GM18867 (cell line): Measurements from ENCODE around the gene INS.

Experiments
- ATAC-seq: cut with Tn5 transposase; IDR thresholded peaks from one replicate; pipeline ENCODE4 v1.9.1; 2021; ENCODE audit warnings: mild to moderate bottlenecking, moderate library complexity; ENCODE audit not compliant: unreplicated experiment

Gene INS

DNA sequence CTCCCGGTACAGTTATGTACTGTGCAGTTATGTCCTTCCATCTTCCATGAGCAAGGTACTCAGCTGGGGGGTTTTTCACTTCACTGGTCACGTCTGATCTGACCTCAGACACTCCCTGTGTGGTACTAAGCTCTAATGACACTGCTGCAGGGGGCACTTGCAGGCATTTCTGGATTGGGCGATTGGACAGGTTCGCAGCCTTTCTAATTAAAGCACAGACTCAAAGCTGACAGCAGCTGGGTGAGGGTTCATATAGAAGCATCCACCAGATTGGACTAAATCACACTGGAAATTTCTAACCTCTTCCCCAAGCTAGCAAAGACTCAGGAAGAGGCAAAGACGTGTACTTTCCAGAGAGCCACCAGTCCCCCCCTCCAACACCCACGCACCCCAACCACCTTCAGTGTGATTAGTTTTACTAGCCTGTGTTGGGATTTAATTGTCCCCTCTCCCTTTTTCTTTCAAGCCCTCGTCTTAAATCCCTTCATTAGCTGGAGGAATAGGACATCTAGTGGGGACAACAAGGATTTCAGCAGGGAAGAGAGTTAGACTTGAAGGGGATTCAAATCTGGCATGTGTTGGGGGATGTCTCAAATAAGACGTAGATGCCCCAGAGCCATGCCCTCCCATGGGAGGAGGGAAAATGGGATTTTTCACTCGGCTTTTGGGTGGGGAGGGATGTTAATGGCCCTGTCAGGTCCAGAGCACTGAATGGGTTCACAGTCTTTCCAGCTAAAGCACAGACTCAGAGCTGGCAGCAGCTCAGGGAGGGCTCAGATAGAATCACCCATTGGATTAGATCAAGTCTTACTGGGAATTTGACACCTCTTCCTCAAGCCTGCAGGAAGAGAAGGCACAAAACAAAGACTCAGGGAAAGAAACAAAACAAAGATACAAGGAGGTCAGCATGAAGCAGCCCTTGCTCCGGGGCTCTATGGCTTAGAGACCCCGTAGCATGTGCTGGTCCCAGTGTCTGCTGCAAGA lies 10.9 kb downstream of the INS start:
- ATAC-seq, result no peak

DNA sequence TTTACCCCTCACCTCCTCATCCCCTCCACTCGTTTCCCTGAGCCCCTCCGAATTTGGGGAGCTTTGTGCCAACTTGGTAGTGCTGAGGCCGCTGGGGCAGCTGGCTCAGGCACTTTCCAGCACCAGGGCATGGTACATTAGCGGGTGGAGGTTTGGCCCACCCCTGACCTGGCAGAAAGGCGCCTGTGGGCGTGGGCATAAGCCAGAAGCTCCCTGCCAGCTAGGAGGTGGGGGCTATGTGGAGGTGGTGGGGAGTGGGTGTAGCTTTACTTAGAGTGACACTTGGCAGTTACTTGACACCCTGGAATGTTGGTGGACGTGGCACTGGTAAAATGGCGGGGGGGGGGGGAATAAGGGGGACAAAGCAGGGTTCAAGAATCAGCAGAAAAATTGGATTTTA lies 11.5 kb downstream of the INS start:
- ATAC-seq, result no peak

DNA sequence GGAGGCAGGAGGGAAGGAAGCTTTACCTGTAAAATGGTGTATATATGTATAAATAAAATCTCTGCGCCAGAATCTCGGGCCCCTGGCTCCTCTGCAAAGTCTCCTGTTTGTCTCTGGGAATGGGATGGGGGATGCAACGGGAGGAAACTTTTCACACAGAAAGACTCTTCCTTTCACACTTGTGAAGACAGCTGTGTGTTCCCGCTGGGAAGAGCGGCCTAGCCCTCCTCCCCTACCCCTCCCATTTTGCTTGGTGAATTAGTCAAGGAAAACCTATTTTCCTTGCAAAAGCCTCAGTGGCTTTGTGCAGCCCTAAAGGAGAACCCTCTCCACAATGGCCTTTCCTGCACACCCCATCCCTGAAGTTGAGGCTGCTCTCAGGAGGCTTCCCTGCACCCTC lies 12.4 kb downstream of the INS start:
- no peak for ATAC-seq

DNA sequence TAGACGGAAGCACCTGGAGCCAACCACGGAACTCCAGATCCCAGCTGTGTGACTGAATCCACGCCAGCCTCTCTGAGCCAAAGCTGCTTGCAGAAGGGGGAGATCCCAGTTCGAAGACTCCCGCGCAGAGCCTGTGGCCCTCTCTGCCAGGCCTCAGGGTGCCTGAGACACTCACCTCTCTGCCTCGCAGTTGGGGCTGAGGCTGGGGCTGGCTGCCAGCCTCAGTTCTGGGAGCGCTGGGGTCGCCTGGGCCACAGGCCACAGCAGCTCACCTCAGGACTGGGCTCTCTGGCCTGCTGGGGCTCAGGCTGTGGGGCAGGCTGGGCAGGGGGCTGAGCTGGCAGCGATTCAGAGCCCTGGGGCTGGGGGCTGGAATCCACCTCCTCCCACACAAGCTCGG lies 13.6 kb downstream of the INS start:
- no peak for ATAC-seq

DNA sequence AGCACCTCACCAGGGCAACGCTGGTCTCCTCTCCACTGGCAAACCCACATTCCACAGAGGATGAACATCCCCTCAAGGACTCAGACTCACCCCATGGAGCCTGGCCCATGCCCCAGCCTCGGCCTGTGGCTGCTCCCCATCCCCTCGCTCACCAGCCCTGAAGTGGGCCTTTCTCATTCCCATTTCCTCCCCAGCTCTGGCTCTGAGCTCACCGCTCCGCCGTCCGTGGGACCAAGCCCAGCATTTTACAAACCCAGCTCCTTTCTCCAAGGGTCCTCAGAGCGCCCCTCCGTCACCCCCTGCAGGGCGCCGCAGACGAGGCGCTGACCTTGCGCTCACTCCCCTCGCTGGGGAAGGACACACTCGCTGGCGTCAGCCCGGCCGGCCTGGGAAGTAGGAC lies 15.0 kb downstream of the INS start:
- no peak for ATAC-seq

DNA sequence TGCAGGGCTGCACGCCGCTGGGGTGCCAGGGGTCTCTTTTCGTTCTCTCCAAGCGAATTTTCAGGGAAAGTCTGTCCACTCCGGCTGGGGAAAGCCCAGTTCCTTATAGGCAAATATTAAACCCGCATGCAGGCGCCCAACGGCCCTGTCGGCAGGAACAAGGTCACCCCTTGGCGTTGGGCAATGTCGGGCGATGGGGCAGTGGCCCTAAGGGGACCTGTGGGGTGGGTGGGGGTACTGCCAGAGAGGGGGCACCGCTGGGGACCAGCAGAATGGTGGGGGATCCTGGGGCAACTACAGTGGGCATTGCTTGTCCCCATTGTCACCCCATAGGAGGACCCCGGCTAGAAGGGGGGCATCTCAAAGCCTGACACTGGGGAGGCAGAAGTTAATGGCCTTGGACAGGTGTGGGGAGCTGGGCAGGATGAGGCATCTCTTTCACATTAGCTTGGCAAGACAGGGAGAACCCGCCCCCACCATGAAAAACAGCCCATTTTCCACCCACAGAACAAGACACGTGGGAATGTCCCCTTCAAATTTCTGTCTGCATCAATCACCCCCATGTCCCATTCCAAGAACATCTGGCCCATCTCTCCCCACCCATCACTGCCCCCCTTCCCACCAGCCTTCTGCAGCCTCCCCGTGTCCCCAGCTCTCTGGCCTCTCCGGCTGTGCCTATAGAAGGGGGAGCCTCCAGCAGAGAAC lies 16.3 kb downstream of the INS start:
- ATAC-seq, result no peak

DNA sequence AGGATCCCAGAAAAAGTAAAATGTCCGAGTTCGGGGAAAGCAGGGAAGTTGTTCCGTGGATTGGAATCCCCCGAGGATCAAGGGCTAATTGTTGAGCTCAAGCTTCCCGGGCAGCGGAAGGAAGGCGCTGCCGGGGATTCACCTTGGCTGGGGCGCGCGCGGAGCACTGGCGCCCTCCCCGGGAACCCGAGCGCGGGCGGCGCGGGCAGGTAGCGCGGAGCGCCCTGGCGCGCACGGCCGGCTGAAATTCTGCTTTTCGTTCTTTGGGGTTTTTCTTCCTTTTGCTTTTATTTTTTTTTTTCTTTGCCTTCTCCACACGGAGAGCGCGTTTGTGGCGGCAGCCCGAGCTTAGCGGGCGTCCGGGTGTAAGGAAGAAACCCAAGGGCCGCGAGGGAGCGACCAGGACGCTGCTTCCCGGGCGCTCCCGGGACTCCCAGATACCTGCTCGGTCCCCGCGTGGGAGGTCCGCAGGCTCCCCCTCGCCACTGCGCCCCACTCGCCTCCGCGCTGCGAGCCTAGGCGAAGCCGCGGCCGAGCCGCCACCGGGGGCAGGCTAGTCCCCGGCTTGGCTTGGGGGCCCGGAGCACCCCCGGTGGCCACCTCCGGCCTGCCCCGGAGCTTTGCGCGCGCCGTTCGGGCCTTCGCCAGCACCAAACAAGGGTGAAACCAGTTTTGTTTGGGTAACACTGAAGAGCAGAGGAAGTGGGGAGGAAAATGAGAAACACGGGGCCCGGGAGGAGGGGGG lies 17.0 kb downstream of the INS start:
- ATAC-seq, result no peak

DNA sequence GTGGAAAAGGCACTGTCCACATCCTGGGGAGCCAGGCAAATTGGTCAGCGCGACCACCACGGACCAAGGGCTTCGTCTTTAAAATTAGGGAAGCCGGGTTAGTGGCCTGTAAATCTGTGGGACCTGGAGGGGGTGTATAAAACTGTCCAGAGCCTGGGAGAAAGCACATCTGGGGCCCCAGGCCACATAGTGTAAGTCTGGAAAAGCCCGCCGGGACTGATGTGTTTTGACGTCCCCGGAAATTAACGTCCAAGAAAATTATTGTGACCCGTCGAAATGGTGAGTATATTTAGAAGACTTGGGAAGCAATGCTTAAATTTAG lies 17.6 kb downstream of the INS start:
- ATAC-seq, result no peak

DNA sequence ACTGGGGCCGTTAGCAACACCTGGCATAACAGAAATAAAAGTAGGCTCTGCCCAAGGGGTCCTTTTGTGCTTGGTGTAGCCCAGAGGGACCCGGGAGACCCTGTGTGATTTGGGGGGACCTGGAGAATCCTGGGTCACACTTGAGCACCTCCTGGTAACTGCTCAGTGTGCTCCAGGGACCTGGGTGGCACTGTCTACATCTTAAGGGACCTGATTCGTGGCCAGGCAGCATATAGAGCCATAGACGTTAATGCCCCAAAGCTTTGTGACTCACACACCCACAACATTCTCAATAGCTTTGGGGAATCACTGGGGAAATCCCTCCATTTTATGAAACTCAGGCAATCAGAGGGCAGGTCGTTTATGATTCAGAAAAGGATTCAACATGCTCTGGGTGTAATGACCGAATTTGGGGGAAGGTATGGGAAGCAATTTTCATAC lies 18.2 kb downstream of the INS start:
- no peak for ATAC-seq

DNA sequence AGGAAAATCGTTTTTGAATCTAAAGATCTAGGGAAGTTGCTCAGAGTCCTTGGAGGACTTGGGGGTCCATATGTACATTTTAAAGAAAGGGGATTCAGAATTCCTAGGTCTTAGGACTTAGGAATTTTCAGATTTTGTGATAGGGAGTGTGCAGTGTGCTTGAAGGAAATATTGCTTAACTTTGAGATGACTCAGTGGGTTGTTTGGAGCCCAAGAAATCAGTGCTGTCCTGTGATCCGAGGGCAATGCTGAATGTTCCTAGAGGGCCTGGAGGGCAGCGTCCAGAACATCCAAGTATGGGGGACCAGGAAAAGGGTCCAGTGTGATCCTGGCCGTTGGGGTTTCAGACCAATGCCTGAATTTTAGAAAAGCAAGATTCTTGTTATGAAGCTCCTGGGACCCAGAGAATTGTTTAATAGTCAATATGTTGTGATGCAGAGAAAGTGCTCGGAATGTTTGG lies 18.7 kb downstream of the INS start:
- no peak for ATAC-seq

DNA sequence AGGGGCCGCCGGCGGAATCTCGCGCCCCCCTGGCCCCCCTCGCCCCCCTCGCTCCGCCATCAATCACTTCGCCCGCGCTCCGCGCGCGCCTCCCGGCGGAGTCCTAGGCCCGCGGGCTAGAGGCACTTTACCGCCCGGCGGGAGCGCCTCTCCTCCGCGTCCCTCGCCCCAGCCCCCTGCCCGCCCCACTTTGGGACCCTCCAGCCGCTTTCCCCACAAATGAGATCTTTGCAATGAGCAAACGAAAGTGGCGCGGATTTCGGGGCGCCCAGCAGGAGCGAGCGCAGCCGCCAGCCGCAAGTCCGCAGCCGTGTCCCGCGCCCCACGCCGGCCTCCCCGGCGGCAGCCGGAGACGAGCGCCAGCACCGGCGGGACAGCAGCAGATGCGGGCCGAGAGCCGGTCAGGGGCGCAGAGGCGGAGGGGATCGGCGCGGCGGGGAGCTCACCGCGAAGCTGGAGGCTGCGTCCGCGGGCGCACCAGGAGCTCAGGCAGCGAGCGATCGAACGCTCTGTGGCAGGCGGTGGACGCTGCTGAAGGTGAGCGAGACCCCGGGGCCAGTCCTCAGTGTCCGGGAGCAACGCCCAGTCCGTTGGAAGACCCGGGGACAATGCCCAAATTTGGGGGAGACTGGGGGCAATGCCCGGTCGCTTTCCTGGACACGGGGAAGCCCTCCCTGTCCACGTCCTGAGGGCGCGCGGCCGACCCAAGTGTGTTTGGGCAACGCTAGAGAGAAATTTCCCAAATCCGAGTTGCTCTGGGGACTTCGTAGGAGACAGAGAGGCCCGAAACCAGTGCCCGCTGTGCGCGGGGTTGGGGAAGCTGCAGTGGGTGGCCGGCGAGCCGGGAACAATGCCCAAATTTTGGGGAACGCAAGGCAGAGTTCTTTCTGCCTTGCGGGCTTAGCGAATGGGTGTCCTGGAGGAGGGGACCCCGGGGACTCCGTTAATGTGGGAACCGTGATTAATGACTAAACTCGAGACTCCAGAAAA lies 20.3 kb downstream of the INS start:
- ATAC-seq, result no peak

DNA sequence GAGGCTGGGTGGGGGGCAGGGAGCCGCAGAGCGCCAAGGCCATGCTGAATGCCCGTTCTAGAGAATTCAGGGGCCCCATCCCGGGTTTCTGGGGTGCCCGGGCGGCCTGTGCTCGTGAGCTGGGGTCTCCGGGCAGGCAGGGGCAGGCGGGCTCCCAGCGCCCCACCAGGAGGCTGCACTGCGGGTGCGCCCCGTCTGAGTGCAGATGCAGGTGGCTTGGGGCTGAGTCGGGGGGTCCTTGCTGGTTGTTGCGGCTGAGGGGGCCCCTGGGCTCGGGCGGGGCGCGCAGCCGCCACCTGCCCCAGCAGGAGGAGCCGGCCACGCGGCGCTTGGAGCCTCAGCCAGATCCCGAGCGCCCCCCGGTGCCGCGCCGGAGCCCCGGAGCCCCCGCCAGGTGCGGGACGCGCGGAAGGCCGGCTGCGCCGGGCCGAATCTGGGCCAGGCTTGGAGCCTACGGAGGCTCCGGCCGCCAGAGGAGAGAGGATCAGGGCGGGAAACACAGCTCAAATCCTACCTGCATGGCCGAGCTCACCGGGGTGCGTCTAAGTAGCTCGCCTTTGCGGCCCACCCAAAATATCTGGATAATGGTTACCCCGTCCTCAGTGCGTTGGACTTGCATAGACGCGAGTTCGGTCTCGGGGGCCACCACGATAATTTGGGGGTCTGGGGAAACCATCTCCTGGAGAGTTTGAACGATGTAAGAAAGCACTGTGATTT lies 21.2 kb downstream of the INS start:
- no peak for ATAC-seq

DNA sequence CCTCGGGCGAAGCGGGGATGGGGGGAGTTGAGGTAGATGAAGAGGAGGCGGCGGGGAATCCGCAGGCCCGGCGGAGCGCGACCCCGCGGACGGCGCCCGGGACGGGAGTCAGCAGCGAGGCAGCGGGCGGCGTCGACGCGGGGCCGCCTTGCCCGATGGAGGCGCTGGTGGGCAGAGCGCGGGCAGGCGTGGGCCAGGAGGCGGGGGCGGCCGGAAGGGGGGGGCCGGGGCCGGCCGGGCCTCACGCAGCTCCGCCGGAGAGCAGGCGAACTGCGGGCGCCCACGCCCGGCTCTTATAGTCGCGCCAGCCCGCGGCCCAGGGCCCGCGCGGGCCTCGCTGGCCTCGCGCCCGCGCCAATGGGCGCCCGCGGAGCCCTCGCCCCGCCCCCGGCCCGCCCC lies 21.9 kb downstream of the INS start, which contains the start of gene IGF2:
TSS of gene IGF2 (minus strand) at position 267 of the 399 bp plus-strand sequence. CDS start 3,866 bp downstream, outside the sequence.
- no peak for ATAC-seq

DNA sequence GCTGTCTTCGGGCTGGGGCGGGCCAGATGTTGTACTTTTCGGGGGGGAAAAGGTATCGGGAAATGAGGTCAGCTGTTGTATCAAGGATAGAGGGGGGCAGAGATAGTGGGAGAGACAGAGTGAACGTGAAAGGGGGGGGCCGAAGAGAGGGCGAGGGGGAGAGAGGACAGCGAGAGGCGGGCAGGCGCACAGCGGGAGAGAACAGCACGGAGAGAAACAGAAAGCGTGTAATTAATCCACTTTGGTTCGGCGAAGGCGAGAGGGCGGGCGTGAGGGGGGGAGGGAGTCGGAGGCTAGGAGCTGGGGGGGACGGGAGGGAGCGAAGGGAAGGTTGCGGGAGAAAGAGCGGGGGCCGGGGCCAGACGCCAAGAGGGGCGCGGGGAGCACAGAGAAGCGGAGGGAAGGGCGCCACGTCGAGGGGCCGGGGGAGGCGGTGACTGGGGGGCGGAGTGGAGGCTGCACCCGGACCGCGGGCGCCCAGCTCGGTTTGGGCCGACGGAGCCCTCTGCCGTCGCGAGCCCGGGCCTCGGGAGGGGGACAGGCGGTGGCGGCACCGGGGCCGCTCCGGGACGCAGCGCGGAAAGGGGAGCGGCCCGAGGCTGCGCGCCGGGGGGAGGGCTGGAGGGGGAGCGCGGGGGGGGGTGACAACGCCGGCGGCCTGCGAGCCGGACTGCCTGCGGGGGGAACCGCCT lies 22.4 kb downstream of the INS start:
- ATAC-seq, result no peak

DNA sequence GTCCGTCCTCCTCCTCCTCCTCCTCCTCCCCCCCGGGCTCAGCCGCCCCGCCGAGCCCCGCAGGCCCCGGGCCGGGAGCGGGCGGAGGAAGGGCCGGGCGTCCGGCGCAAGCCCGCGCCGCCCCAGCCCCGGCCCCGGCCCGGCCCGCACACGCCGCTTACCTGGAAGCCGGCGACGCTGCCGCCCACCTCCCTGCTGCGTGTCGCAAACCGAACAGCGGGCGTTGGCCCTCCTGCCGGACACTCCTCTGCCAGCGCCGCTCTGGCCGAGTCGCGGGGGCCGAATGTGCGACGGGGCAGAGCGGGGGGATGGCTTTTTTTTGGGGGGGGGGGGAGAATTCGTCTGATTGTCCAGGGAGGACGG lies 23.0 kb downstream of the INS start:
- no peak for ATAC-seq

DNA sequence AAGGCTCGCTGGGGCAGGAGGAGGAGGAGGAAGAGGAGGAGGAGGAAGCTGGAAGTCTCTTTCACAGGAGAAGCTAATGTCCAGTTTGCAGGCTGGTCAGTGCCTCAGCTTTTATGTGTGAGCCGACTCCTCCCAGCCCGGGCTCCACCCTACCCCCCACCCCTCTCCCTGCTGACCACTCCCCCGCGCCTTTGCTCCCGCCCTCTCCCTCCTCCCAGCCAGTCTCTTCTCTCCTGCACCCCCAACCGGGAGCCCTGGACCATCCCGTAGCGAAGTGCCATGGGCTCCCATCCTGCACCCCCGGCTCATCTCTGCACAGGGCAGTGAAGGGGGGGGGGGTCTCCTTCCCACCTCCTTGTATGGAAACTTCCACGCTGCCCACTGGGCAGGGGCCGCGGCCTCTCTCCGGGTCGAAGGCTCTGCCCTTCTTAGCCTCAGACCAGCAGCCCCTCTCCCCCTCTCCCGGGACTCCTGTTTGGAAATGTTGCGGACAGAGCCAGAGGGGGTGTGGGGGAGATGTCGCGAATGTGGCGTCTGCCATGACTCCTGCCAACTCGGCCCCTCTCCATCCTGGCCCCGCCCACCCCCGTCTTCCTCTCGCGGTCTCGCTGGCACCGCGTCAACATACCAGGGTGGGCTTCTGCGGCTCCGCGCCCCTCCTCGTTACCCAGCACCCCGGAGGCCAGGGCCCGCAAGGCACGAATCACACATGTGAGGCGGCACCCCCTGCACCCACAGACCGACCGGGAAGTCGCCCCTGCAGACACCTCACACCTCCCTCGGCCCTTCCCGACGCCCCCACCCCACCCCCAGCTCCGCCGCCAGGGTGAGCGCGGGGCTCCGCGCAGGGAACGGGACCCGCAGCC lies 23.6 kb downstream of the INS start:
- ATAC-seq, result no peak

DNA sequence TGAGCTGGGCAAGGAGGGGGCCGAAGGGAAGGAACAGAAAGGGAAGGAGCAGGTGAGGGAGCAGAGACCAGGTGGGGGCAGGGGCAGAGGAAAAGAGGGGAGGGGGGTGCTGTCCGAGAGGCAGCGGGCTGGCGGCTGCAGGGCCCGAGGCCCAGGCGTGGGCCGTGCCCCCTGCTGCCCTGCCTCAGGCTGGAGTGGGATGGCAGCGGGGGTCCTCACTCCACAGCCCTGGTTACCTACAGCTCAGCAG lies 24.1 kb downstream of the INS start:
- ATAC-seq, result no peak

DNA sequence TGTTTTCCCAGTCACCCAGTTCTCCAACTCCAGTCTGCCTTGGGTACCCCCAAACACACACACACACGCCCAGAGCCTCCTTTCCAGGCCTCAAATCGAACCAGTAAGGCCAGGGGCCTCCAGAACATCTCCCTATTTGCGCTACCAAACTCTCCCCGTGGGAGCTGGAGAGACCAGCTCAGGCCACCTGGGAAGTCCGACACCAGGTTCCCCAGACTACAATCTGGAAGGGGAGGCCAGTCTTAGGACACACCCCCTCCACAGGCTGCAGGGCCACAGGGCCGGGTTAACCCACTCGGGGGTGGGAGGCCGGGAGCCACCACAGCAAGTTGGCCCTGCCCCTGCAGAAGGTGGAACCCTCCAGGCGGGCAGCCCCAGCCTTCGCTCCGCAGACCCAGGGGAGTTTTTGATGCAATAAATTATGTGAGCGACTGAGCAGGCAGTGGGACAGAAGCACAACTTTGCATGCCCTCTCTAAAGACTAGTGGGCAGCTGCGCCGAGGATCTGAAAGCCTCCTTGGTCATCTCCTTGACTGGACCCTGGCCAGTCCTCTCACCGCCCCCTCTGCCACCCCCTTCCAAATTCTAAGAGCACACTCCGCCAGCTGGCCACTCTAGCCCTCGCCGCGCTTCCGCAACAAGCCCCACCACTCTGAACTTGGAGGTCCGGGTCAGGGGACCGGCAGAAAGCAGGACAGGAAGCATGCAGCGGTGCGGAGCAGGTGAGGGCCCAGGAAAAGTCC lies 24.6 kb downstream of the INS start:
- ATAC-seq, result no peak
